Erythroblast (primary cell): ENCODE data around the gene GTPBP4.

Experiments
- GATA1 ChIP-seq: IDR thresholded peaks from 2 replicates; pipeline ENCODE4 v1.6.1; 2011; ENCODE audit warnings: low read depth, mild to moderate bottlenecking, control low read depth, low read length, moderate library complexity
- POLR2A ChIP-seq: IDR thresholded peaks from 2 replicates; pipeline ENCODE4 v1.6.1; 2011; ENCODE audit warnings: mild to moderate bottlenecking, low read length

DNA sequence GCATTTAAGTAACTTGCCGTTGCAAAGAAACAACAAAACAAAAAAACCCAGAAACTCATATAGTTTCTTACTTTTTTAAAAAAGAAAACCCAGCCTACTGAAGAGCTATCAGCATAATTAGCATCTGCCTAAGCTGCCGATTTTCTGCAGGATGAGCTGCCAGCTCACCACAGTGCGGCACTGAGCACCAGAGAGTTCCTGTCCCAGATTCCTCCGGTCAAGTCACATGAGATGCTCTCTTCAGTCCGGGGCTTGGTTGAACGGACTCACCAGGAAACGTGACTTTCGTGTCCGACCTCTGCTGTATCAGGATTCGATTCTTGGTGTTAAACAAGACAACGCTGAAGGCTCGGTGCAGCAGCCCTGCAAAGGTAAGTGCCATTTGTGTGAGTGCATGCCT lies 34.2 kb downstream of the GTPBP4 start:
- TF ChIP-seq POLR2A (no peak), GATA1 (no peak)
